GM18517 (cell line): ENCODE measurements around the gene SAMD8.
A peak's percentile ranks its signal among the peaks of the same experiment; 100 is the strongest.
"Not testable (repeated sequence)": the region's sequence is repeated elsewhere in the genome, so short reads cannot be mapped to it uniquely, and the experiment has no call there.

Source experiments
- ATAC-seq: cut with Tn5 transposase; IDR thresholded peaks from one replicate; pipeline ENCODE4 v1.9.1; 2021; ENCODE audit warnings: mild to moderate bottlenecking, moderate library complexity; ENCODE audit not compliant: unreplicated experiment

SAMD8 gene

DNA sequence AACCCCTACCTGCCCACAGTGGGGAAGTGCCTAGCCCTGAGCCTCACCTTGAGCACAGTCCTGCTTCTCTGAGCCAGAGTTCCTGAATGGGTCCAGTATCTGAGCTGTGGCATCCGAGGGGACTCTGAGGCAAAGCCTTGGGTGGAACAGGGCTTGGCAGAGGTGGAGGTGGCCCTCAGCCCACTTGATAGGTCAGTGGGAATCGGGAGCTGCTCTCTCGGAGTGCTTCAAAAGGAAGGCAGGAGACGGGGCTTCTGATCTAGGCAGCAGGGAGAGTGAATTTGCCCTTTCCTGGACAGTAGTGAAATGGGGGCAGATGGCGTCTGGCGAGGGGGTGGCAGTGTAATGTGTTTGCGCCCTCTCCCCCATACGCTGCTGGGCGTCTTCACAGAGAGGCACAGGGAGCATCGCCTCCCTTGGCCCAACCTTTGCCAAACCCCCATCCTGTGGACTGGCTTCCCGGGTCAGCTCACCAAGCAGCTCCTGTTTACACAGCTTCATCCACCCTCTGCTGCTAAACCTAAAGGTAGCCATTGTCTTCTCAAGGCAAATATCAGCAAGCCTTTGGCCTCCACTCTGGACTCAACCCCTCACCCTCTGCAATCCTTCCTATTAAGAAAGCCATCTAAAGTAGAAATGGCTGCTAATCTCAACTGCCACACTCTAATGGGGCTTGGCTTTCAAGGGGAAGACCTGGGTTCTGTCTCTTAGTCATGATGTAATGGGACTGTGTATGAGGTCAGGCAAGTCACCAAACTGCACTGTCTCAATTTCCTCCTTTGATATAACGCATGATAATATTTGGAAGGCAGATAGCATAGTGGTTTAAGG, 78.0 kb downstream of the SAMD8 start:
- ATAC-seq = no peak

- no peak for ATAC-seq
These were observed 80.5 kb downstream of the SAMD8 start for GRCh38 chr10:75191821-75192568.

- ATAC-seq = not testable (repeated sequence)
These were observed 83.2 kb downstream of the SAMD8 start for GRCh38 chr10:75194625-75195024.

DNA sequence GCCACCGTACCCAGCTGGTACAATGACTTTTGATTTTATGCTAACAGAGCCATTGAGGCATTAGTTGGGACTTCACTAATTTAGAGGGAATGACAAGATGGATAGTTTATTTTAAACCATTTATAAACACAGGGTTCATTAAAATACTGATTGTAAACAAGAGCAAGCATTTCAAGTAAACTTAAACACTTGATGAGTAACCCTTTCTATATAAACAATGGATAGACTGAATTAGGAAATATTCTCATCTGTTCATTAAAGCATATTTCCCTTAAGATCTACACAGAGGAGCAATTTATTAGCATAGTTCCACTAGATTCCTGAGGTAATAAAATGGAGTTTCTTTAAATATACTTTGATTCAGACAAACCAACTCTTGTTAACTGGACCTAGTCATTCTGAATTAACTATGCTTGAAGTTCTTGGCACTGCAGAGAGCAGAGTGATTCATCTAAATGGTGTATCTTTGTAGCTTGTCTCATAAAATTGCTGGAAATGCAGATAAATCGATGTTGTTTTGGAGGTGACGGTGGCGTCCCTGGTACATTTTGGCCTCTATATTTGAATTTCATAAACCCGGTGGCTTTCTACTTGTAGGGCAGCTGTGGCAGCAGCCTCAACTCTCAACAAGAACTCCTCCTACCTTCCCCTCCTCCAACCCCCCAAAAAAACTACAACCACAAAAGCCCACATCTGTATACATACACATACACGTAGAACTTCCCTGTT, 83.7 kb downstream of the SAMD8 start:
- no peak for ATAC-seq

GRCh38 chr10:75197066-75197465, 85.6 kb downstream of the SAMD8 start:
- no peak for ATAC-seq

DNA sequence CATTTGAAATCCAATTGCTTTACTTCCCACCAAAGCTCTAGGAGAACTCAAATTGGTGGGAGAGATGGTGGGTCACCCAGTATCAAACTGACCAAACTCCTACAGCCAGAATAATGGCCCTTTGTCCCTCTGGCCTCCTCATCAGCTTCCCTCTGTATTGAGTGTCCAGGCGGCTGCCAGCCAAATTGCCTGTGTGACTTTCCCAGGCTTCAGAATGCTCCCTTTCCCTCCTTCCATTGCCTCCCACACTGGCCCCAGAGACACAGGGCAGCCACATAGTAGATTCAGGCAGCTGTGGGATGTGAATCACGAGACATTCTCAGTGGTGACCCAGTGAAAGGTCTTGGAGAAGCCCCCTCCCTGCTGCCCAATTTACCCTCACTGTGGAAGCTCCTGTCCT, 86.5 kb downstream of the SAMD8 start:
- no peak for ATAC-seq

DNA sequence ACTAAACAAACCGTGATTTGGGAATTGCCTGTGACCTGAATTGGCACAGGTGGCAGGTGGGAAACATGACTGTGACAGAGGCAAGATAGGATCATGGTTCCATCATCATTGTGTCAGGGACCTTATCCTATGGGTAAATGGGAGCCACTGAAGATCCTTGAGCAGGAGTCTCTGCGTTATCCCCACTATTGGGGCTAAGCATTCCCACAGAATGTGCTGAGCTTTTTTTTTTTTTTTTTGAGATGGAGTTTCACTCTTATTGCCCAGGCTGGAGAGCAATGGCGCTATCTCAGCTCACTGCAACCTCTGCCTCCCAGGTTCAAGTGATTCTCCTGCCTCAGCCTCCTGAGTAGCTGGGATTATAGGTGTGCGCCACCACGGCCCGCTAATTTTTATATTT, 88.5 kb downstream of the SAMD8 start:
- ATAC-seq = not testable (repeated sequence)

GRCh38 chr10:75201793-75202307, 90.4 kb downstream of the SAMD8 start:
- ATAC-seq = no peak

DNA sequence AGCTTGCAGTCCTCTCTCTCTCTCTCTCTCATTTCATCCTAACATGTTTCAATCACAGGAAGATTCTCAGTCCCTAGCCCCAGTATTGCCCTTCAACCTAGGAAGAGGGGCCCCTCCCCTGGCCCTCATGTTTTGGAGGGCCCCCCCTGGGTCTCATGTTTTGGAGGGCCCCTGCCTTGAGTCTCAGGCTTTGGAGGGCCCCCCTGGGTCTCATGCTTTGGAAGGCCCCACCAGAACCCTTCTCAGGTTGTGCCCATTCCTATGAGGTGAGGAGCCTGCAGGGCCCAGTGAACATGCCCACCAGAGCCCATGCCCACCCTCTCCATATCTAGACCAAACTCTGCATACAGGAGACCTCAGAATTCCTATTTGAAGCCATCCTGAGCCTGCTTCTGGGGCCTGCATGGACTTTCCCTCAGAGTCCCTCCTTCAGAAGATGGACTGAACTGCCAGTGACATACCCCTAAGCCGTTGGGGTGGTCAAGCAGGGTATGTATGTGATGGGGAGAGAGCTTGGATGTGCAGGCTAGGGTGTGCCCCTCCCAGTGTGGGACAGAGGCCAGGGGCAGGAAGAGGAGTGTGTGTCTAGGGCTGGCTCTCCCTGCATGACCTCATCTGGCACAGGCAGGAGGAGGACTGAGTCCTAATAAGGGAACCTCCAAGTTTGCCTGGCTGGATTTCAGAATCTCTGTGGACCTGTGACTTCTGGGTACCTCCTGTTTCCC, 91.0 kb downstream of the SAMD8 start:
- no peak for ATAC-seq

GRCh38 chr10:75203046-75203620, 91.7 kb downstream of the SAMD8 start:
- not testable (repeated sequence) for ATAC-seq

DNA sequence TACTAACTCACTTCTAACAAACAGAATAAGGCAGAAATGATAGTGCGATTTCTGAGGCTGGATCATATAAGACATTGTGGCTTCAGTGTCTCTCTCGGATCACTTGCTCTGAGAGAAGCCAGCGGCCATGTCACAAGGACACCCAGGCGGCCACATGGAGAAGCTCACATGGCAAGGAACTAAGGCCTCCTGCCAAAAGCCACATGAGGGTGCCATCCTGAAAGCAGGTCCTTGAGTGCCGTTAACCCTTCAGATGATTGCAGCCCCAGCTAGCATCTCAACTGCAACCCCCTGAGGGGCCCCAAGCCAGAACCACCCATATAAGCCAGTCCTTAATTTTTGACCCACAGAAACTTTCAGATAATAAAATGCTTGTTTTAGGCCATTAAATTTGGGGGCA, 92.3 kb downstream of the SAMD8 start:
- no peak for ATAC-seq

DNA sequence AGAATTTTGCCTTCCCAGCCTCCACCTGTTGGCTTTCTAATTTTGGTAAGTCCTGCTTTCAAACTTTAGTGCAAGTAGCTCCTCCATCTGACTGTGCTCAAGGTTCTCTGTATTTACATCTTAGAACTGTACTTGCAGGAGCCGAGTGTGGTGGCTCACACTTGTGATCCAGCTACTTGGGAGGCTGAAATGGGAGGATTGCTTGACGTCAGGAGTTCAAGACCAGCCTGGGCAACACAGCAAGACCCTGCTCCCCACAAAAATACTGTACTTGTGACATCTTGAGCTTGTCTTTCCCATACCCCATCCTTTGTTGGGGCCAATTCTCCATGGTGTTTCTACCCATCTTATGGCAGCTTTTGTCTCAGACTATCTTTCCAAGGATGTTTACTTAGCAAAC, 94.5 kb downstream of the SAMD8 start:
- ATAC-seq = no peak

- ATAC-seq = not testable (repeated sequence)
These were observed 95.2 kb downstream of the SAMD8 start for GRCh38 chr10:75206638-75207037.

- no peak for ATAC-seq
These were observed 95.8 kb downstream of the SAMD8 start for GRCh38 chr10:75207079-75207856.

GRCh38 chr10:75207857-75208144, 96.3 kb downstream of the SAMD8 start:
- ATAC-seq = no peak

- ATAC-seq = no peak
These were observed 96.7 kb downstream of the SAMD8 start for GRCh38 chr10:75208181-75208580.

GRCh38 chr10:75209086-75209920, 97.8 kb downstream of the SAMD8 start:
- ATAC-seq = no peak

DNA sequence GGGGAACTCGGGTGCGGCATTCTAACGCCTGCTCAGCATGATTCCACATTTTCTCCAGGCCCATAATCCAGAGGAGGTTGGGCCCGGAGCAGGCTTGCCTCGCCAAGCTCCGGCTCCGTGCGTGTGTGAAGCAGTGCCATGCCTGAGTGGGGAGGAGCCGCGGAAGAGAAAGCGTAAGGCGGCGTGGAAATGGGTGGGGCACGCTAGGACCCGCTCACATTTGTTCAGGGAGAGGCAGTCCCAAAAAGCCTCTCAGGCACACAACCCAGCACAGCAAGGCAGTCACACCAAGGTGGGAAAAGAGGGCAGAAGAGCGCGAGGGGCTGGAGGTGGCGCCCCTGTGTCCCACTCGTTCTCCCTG, 98.4 kb downstream of the SAMD8 start:
- peak; percentile 41 for ATAC-seq
